ENCODE measurements around the gene ARHGEF10L. TPM values are rescaled to one million over a fixed set of nuclear protein-coding genes. Genes with fewer than 3 reads are reported as not detected.
A peak's percentile ranks its signal among the peaks of the same experiment; 100 is the strongest.

ARHGEF10L gene
- total RNA-seq, 2 experiments from 2014 or later: not detected

DNA sequence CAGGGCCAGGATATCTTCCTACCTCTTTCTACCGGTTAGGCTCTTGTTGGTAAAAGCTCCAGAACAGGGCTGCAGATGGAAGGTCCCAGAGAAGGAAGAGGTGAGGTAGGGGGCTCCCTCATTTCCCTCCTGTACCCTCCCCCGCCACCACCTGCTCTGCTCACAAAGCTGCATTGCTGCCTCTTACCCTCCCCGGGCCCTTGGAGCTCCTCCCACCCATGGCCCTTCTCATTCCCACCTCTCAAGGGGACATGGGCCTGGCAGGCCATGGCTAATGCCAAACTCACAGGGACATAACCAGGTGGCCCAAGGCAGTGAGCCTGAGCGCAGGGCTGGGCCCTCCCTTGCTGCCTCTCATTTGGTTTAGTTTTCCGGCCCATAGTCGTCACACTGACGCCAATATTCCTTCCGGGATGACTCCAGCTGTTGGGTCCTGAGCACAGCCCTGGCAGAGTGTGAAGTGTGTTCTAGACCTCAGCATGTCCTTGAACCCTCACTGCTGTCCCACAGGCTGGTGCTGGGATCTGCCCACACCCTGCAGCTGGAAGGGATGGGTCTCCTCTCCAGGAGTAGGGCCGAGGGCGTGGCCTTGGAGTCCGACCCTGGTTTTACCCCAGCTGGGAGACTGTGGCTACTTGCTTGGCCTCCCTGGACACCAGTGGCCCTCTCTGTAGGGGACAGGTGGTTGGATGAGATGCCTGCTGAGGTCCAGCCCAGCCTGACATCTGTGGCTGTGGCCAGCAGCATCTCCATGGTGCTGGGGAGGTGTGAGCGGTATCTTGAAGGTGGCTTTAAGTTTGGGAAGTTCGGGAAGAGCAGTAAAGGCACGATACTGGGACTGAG, 104.6 kb downstream of the ARHGEF10L start:
- Mint-ChIP-seq H3K27ac (no peak overlapping the region), H3K36me3 (no peaks in the 10 kb centered on the region), H3K27me3 (no peaks in the 10 kb centered on the region), H3K9me3 (no peaks in the 10 kb centered on the region), H3K4me1 (no peaks in the 10 kb centered on the region), H3K4me3 (no peak overlapping the region)
- no peak for DNase-seq

DNA sequence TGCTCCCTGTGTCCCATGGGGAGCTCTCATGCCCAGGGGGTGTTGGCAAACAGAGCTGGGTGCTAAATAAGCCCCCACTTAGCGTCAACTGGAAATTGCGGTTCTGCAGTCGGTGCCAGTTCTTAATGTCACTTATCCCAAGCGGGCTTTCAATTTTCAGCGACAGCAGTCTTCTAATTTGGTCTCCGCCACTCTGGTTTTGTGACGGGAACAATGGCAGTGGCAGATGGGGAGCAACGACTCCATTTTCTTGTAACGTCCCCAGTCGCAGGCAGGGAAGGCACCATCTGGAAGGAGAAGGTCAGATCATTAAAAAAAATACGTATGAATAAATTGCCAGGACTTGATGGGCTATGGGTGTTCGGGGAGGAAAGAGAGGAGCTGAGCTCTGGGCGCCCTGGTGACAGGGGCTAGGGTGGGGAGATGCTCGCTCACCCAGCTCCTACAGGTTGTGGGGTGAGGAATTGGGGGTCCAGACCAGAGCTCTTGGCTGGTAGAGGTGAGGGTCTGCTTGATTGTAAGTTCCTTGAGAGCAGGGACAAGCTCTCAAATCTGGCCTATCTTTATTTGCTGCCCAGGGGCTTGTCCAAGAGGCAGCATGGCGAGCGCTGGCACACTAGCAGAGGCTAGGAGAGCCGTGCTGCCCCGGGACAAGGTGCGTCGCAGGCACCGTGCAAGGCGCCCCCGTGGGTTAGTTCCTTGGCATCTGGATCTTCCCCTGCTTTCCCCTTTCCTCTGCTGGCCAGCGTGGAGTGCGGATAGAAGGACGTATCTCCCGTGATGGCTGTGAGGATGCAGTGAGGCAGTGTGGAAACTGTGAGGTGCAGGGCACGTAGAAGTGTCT, 105.8 kb downstream of the ARHGEF10L start:
- Mint-ChIP-seq H3K27ac (no peak overlapping the region), H3K4me3 (no peak overlapping the region), H3K36me3 (no peaks in the 10 kb centered on the region), H3K4me1 (no peaks in the 10 kb centered on the region), H3K27me3 (no peaks in the 10 kb centered on the region), H3K9me3 (no peaks in the 10 kb centered on the region)
- DNase-seq: no peak

DNA sequence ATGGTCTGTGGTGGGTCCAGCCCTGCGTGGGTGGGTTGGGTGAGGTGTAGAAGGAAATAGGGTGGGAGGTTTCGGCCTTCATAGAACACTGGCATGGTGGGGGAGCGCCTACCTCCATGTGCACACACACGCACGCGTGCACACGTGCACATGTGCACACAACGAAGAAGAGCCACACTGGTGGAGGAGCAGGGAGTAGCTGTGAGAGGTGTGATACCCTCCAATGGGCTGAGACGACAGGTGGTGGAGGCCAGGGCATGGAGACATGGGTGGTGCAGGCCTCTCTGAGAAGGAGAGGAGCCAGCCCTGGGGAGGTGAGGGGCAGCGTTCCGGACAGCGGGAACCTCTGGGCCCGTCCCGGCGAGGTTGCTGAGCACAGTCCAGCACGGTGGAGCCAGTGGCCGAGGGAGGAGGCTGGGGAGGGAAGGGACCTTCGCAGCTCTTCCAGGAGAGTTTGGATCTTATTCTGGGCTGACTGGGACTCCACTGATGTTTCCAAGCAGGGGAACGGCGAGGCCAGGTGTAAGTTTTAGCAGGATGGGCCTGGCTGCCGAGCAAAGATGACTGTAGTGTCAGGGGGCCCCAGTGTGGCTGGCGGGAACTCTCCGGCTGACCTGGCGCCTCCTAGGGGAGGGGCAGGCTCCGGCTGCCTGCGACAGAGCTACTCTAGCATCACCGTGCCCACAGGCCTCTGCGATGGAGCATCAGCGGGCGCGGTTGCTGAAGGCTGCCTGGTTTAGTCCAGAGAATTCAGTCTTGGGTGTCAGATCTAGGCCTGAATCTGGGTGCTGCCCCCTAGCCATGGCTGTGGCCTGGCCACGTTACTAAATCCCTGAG, 107.2 kb downstream of the ARHGEF10L start:
- DNase-seq: no peak
- no peaks in the 10 kb centered on the region for H3K9me3 Mint-ChIP-seq

DNA sequence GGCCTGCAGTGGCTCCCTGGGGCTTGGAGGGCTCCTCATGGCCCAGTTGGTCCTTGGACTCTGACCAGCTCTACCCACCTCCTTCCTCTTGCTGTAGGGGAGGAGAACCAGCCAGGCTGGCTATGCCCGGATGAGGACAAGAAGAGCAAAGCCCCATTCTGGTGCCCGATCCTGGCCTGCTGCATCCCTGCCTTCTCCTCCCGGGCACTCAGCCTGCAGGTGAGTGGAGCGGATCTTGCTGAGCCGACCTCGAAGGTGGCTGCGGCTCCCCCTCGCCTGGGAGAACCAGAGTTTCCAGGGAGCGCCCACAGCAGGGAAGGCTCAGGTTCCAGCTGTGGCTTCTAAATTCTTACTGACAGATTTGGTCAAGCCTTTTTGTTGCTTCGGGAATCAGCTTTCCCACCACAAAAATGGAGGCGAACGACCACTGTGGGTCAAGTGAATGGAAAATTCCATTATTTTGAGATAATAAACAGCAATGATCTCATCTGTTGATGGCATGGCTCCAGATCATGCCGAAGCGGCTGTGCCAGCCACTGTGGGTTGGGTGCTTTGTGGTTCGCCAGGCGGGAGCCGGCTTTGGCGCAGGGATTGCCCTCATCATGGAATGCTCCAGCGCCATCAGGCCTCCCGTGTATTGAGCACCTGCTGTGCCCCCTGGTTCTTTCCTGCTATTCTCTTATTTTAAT, 109.1 kb downstream of the ARHGEF10L start:
- no peak overlapping the region for H3K27ac Mint-ChIP-seq
- DNase-seq: no peak
- no peaks in the 10 kb centered on the region for H3K27me3 Mint-ChIP-seq
- H3K36me3 Mint-ChIP-seq: no peaks in the 10 kb centered on the region
- H3K9me3 Mint-ChIP-seq: no peaks in the 10 kb centered on the region
- H3K4me3 Mint-ChIP-seq: no peak overlapping the region
- H3K4me1 Mint-ChIP-seq: no peaks in the 10 kb centered on the region

More for the DNA sequence above, 107.2 kb downstream of the ARHGEF10L start:
- Mint-ChIP-seq H3K4me3 (no peak overlapping the region), H3K27ac (no peak overlapping the region), H3K4me1 (no peaks in the 10 kb centered on the region), H3K27me3 (no peaks in the 10 kb centered on the region), H3K36me3 (no peaks in the 10 kb centered on the region)

DNA sequence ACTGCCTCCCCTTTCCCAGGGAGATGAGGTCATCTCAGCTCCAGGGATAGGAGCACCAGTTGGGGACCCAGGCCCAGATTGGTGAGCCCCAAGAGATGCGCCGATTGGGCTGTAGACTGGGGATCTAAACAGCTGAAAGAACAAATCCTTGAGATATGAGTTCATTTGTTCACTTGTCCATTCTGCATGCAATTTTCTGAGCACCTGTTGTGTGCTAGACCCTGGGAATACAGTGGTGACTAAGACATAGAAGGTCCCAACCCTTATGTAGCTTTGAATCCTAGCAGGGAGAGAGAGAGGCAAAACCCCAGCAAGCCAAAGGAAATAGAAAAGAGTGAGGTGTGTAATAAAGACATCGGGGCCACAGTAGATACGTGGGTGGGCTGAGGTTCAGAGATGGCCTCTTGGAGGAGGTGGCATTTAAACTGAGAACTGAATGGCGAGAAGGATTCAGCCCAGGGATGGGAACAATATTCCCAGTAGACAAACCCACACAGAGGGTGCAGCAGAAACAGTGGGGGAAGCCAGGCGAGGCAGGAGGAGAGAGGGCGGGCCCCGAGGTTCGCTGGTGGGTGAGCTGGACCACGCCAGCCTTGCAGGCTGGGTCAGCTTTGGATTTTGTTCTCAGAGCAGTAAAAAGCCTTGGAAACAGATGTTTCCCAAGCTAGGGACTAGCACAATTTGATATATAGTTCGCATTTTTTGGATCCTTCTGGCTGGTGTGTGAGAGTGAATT, 110.0 kb downstream of the ARHGEF10L start:
- H3K36me3 Mint-ChIP-seq: no peaks in the 10 kb centered on the region
- no peak overlapping the region for H3K4me3 Mint-ChIP-seq
- no peaks in the 10 kb centered on the region for H3K4me1 Mint-ChIP-seq
- no peak overlapping the region for H3K27ac Mint-ChIP-seq
- no peaks in the 10 kb centered on the region for H3K9me3 Mint-ChIP-seq
- no peak for DNase-seq
- no peaks in the 10 kb centered on the region for H3K27me3 Mint-ChIP-seq

DNA sequence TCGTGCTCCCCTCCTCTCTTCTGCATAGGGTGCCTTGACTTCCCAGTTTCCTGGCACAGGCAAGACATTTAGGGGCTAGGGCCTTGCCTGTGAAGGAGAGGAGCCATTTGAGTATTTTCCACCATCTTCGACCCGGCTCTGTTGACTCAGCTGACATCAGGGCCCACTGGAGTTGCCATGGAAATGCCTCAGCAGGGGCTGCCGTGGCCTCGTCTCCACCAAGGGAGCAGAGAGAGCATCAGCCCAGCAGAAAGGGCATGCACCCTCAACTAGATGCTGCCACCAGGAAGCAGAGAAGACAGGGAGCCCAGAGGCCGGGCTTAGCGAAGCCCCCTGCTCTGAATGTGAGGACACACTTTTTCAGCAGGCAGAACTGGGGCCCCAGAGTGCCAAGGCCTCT, 113.8 kb downstream of the ARHGEF10L start:
- Mint-ChIP-seq H3K4me1 (no peaks in the 10 kb centered on the region), H3K9me3 (no peaks in the 10 kb centered on the region)

DNA sequence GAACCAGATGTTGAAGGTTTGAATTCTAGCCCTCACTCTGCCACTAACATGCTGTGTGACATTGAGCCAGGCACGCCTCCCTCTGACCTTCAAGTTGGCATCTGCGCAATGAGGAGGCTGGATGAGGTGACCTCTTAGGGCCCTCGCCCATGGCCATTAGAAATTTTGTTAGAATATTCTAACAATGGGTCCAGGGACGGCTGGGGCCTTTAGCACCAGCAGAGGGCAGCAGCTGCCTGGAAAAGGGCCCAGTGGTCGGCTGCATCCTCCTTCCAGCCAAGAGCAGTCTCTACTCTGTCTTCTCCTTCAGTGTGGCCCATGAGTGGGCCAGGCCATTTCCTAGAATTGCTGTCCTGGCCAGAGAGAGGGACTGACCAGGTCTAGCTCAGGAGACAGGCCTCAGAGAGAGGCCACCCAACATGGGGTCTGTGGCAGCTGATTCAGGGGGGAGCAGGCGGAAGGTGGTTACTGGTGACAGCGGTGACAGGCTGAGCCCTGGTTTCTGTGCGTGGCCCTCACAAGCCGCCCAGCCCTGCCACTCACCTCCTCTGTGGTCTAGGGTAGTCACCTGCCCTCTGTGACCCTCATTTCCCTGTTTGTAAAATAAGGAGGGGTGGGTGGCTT, 114.3 kb downstream of the ARHGEF10L start:
- DNase-seq: peak; percentile 17
- Mint-ChIP-seq H3K36me3 (no peaks in the 10 kb centered on the region), H3K27ac (no peak overlapping the region), H3K4me1 (no peaks in the 10 kb centered on the region), H3K27me3 (no peaks in the 10 kb centered on the region), H3K4me3 (no peak overlapping the region), H3K9me3 (no peaks in the 10 kb centered on the region)

More for the DNA sequence above, 113.8 kb downstream of the ARHGEF10L start:
- no peak overlapping the region for H3K4me3 Mint-ChIP-seq
- no peaks in the 10 kb centered on the region for H3K36me3 Mint-ChIP-seq
- H3K27me3 Mint-ChIP-seq: no peaks in the 10 kb centered on the region
- DNase-seq: no peak
- no peak overlapping the region for H3K27ac Mint-ChIP-seq

DNA sequence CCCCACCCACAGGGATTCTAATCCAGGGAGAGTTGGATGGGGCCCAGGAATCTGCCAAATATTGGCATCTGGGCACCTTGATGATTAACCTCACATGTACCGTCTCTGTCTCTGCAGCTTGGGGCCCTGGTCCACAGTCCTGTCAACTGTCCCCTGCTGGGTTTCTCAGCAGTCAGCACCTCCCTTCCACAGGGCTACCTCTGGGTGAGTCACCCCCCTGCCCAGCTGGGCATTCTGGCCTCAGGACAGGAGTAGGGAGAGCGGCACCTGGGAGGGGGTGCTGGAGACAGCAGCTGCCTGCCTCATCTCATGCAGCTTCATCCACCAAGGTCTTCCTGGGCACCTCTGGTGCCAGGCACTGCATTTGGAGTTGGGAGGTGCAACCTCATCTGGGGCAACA, 115.0 kb downstream of the ARHGEF10L start:
- Mint-ChIP-seq H3K27ac (no peak overlapping the region), H3K9me3 (no peaks in the 10 kb centered on the region), H3K36me3 (no peaks in the 10 kb centered on the region), H3K4me1 (no peaks in the 10 kb centered on the region), H3K4me3 (no peak overlapping the region), H3K27me3 (no peaks in the 10 kb centered on the region)
- DNase-seq: no peak

DNA sequence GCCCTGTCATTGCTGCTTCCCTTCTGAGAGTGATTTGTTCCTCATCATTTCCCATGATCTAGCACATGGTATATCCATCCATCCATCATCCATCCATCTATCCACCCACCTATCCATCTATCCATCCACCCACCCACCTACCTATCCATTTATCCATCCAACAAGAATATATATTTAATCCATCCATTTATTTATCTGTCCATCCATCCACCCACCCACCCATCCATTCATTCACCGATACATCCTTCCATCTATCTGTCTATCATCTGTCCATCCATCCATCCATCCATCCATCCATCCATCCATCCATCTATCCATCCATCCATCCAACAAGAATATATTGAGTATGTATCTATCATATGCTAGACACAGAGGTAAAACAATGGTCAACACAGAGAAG, 115.7 kb downstream of the ARHGEF10L start:
- no peak overlapping the region for H3K27ac Mint-ChIP-seq
- no peaks in the 10 kb centered on the region for H3K36me3 Mint-ChIP-seq
- H3K27me3 Mint-ChIP-seq: no peaks in the 10 kb centered on the region
- no peaks in the 10 kb centered on the region for H3K9me3 Mint-ChIP-seq
- no peak overlapping the region for H3K4me3 Mint-ChIP-seq
- H3K4me1 Mint-ChIP-seq: no peaks in the 10 kb centered on the region
- no peak for DNase-seq

DNA sequence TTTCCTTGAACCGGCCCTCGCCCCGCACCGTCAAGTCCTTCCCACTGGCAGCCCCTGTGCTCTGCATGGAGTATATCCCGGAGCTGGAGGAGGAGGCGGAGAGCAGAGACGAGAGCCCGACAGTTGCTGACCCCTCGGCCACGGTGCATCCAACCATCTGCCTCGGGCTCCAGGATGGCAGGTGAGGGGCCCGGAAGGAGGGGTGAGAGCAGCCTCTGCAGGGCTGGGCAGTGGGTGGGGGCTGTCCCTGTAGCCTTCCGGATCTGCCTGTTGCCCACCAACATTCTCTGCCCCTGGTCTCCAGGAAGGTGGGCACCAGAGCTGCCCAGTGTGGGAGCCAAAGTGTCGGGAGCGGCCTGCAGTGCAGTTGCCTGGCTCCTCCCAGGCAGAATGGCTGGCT, 116.4 kb downstream of the ARHGEF10L start:
- no peaks in the 10 kb centered on the region for H3K4me1 Mint-ChIP-seq
- H3K27ac Mint-ChIP-seq: no peak overlapping the region
- H3K4me3 Mint-ChIP-seq: no peak overlapping the region

DNA sequence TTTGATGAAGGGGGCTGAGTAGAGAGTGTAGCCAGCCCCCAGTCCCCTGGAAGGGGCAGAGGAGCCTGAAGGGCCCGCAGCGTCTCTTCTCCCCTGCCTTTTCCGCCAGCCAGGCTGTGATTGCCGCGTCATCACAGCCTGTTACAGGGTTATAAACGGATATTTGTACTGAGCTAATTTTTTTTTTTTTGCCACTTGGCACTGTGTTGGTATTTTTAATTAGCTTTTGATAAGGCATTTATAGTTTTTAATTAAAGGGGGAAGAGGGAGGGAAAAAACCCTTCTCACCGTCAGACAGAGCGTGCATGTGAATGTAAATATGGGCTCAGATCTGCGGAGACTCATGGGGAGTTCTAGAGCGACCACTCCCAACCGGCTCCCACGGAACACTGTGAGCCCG, 117.9 kb downstream of the ARHGEF10L start:
- H3K4me1 Mint-ChIP-seq: no peaks in the 10 kb centered on the region
- H3K27ac Mint-ChIP-seq: no peak overlapping the region
- no peaks in the 10 kb centered on the region for H3K9me3 Mint-ChIP-seq
- no peak overlapping the region for H3K4me3 Mint-ChIP-seq
- no peak for DNase-seq
- H3K27me3 Mint-ChIP-seq: no peaks in the 10 kb centered on the region
- H3K36me3 Mint-ChIP-seq: no peaks in the 10 kb centered on the region

More for the DNA sequence above, 116.4 kb downstream of the ARHGEF10L start:
- Mint-ChIP-seq H3K9me3 (no peaks in the 10 kb centered on the region), H3K36me3 (no peaks in the 10 kb centered on the region), H3K27me3 (no peaks in the 10 kb centered on the region)
- no peak for DNase-seq

DNA sequence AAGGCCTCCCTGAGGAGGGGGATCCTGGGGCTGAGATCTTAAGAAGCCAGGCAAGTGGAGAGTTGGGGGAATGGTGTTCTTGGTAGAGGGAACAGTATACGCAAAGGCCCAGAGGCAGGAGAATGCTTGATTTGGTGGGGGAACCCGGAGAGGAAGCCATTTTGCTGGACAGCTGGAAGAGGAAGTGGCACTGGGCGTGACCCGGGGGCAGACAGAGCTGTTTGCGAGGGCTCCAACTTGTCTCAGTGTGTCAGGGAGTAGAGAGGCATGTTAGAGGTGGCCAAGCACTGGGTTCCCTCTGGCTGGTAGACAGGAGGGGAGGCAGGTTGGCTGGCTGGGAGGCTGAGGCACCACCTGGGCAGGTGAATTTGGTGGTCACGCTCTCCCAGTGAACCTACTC, 119.3 kb downstream of the ARHGEF10L start:
- H3K4me1 Mint-ChIP-seq: no peaks in the 10 kb centered on the region
- H3K4me3 Mint-ChIP-seq: no peak overlapping the region
- H3K9me3 Mint-ChIP-seq: no peaks in the 10 kb centered on the region
- DNase-seq: no peak
- no peaks in the 10 kb centered on the region for H3K36me3 Mint-ChIP-seq
- H3K27me3 Mint-ChIP-seq: no peaks in the 10 kb centered on the region
- no peak overlapping the region for H3K27ac Mint-ChIP-seq

DNA sequence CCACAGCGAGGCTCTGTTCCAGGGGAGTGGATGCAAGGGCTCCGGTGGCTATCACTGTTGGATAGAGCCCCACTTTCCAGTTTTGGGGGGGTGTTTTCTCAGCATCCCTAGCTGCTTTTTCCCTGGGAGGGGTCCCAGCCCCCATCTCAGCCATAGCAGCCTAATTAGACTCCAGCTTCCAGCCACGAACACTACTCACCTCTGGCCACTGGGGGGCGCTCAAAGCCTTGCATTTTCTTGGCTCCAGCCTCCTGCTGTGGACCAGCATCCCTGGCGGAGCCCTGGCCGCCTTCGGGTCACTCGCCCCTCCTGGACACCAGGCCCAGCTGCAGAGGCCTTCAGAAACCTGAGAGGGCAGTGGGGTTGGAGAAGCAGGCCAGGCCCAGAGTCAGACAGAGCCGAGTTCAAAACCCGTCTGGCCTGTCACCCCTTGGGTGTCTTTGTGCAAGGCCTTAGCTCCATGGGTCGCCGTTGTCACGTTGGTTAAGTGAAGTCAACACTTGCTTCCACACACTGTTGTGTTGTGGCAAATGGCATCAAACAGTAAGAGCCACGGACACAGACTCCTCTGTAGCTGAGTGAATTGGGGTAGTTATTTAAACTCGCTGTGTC, 122.2 kb downstream of the ARHGEF10L start:
- Mint-ChIP-seq H3K4me1 (no peaks in the 10 kb centered on the region), H3K36me3 (no peaks in the 10 kb centered on the region), H3K27ac (no peak overlapping the region), H3K4me3 (no peak overlapping the region), H3K9me3 (no peaks in the 10 kb centered on the region), H3K27me3 (no peaks in the 10 kb centered on the region)
- DNase-seq: peak; percentile 57

All from activated naive CD8-positive, alpha-beta T cell treated with anti-CD3 and anti-CD28 coated beads for 36 hours (primary cell).